ENCODE data around the gene NPAS4. TPM values are rescaled to one million over a fixed set of nuclear protein-coding genes. Genes with fewer than 3 reads are reported as not detected.

Gene NPAS4
- total and polyA plus RNA-seq, 9 of the 15 experiments (the other 6 are each of a cell fraction or from before 2014, with no cell fraction given) = not detected

DNA sequence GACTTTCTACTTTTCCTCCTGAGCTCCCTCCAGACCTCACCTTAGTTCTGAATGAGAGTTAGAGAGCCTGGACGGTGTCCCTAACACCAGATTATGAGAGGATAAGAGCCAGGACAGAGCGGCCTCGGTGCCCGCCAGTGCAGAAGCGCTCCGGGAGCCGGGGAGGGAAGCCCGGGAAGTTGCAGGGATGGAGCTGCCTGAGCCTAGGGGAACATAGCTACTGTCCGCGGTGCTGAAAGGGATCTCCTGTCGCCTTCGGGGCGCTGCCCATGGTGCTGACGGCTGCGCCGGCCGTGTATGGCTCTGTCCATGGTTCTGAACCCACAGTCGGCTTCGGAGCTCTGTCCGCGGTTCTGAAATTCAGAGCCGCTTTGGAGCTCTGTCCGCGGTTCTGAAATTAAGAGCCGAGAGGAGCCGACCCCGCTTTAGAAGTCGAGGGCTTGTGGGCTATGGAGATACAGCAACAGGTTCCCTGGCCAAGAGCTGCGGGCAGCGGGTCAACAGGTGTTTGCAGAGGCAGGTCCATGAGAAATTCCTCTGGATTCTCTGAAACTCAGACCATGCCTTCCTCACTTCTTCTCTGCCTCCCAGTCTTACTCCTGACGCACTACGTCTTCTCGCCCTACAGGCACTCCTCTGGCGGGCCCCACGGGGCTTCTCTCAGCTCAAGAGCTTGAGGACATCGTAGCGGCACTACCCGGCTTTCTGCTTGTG lies 814 bp downstream of the NPAS4 start (continued):
- TF ChIP-seq ZNF407 (IDR thresholded peaks at IDR 0.05; ENCODE audit: low read depth) (no peak), NR2F6 (CRISPR knock-in tag; IDR thresholded peaks at IDR 0.05) (peak; percentile 96), SNIP1 (IDR thresholded peaks at IDR 0.05; ENCODE audit: low read depth) (no peak), SNRNP70 (optimal IDR thresholded peaks at IDR 0.05; ENCODE audit: low read depth, low read length) (no peak), SMAD3 (CRISPR knock-in tag; conservative IDR thresholded peaks at IDR 0.05) (peak; percentile 98), ZNF785 (CRISPR knock-in tag; IDR thresholded peaks at IDR 0.05) (0 out of 2 replicates have a peak, but pooled peaks have one; percentile 48), ZNF232 (CRISPR knock-in tag; IDR thresholded peaks at IDR 0.05) (peak; percentile 100), PTTG1 (tag; IDR thresholded peaks at IDR 0.05; ENCODE audit: low read depth) (peak; percentile 90), RB1 (IDR thresholded peaks at IDR 0.05; ENCODE audit: low read depth) (peak; percentile 91), CBX1 (IDR thresholded peaks at IDR 0.05; ENCODE audit: low read depth) (0 out of 2 replicates have a peak, but pooled peaks have one; percentile 34), HDGF (IDR thresholded peaks at IDR 0.05) (no peak), SP1 (CRISPR knock-in tag; IDR thresholded peaks at IDR 0.05) (peak; percentile 100), ZC3H4 (CRISPR knock-in tag; IDR thresholded peaks at IDR 0.05; ENCODE audit: borderline replicate concordance) (peak; percentile 98)
- TF ChIP-seq, protein P1, sequence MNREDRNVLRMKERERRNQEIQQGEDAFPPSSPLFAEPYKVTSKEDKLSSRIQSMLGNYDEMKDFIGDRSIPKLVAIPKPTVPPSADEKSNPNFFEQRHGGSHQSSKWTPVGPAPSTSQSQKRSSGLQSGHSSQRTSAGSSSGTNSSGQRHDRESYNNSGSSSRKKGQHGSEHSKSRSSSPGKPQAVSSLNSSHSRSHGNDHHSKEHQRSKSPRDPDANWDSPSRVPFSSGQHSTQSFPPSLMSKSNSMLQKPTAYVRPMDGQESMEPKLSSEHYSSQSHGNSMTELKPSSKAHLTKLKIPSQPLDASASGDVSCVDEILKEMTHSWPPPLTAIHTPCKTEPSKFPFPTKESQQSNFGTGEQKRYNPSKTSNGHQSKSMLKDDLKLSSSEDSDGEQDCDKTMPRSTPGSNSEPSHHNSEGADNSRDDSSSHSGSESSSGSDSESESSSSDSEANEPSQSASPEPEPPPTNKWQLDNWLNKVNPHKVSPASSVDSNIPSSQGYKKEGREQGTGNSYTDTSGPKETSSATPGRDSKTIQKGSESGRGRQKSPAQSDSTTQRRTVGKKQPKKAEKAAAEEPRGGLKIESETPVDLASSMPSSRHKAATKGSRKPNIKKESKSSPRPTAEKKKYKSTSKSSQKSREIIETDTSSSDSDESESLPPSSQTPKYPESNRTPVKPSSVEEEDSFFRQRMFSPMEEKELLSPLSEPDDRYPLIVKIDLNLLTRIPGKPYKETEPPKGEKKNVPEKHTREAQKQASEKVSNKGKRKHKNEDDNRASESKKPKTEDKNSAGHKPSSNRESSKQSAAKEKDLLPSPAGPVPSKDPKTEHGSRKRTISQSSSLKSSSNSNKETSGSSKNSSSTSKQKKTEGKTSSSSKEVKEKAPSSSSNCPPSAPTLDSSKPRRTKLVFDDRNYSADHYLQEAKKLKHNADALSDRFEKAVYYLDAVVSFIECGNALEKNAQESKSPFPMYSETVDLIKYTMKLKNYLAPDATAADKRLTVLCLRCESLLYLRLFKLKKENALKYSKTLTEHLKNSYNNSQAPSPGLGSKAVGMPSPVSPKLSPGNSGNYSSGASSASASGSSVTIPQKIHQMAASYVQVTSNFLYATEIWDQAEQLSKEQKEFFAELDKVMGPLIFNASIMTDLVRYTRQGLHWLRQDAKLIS (CRISPR knock-in tag; IDR thresholded peaks at IDR 0.05) = peak; percentile 100
- TF ChIP-seq, protein P2, sequence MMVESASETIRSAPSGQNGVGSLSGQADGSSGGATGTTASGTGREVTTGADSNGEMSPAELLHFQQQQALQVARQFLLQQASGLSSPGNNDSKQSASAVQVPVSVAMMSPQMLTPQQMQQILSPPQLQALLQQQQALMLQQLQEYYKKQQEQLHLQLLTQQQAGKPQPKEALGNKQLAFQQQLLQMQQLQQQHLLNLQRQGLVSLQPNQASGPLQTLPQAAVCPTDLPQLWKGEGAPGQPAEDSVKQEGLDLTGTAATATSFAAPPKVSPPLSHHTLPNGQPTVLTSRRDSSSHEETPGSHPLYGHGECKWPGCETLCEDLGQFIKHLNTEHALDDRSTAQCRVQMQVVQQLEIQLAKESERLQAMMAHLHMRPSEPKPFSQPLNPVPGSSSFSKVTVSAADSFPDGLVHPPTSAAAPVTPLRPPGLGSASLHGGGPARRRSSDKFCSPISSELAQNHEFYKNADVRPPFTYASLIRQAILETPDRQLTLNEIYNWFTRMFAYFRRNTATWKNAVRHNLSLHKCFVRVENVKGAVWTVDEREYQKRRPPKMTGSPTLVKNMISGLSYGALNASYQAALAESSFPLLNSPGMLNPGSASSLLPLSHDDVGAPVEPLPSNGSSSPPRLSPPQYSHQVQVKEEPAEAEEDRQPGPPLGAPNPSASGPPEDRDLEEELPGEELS (CRISPR knock-in tag; IDR thresholded peaks at IDR 0.05; ENCODE audit: borderline replicate concordance) = peak; percentile 100
